Measurements from ENCODE around the gene GBA2.

The GBA2 gene

GRCh38 chr9:35711501-35712428, 37.3 kb downstream of the GBA2 start:
- H3K9me3 ChIP-seq (replicated peaks in 1 of 2; ENCODE audit: control insufficient read depth in 2 of 2, insufficient read depth in 1 of 2, low read depth in 1 of 2, low read length in 2 of 2) = no peaks in the 10 kb centered on the region
- H3K4ac ChIP-seq (ENCODE audit: low read length) = no peak overlapping the region
- peaks cover 69 to 94% of the 10 kb centered on the region in 2 donors for H3K36me3 ChIP-seq (replicated peaks in 1 of 2; ENCODE audit: control insufficient read depth in 2 of 2, insufficient read depth in 2 of 2, low read length in 2 of 2)
- no peaks in the 10 kb centered on the region for H3K4me1 ChIP-seq (ENCODE audit: control insufficient read depth in 2 of 2, insufficient read depth in 1 of 2, low read depth in 1 of 2, low read length in 2 of 2)
- no peak overlapping the region for H4K8ac ChIP-seq (ENCODE audit: low read depth, low read length)
- H2BK5ac ChIP-seq (ENCODE audit: low read length) = peak overlapping the region; percentile 78
- H3K79me1 ChIP-seq (ENCODE audit: low read depth, low read length) = peaks cover 2% of the 10 kb centered on the region
- H2AFZ ChIP-seq (ENCODE audit: low read length) = no peak overlapping the region
- WGBS, 2 donors (ENCODE audit: extremely low coverage in 2 of 2, insufficient read length in 2 of 2, insufficient replicate concordance in 1 of 2) = no CpG with 5 or more reads among the region's 21 CpGs
- H2AK5ac ChIP-seq (ENCODE audit: low read depth, low read length) = no peak overlapping the region
- no peak overlapping the region for H2BK120ac ChIP-seq (ENCODE audit: low read depth, low read length)
- no peak overlapping the region for H4K91ac ChIP-seq (ENCODE audit: low read depth, low read length, poor library complexity)
- no peak overlapping the region for H2BK12ac ChIP-seq (ENCODE audit: low read length)
- no peak overlapping the region for H2BK15ac ChIP-seq (ENCODE audit: low read length)
- H3K4me2 ChIP-seq (ENCODE audit: insufficient read depth, low read length, poor library complexity, severe bottlenecking) = no peak overlapping the region
- H3K18ac ChIP-seq (ENCODE audit: low read length) = no peak overlapping the region
- no peak overlapping the region for H3K23ac ChIP-seq (ENCODE audit: low read depth, low read length, poor library complexity)
- H3K27me3 ChIP-seq (ENCODE audit: control insufficient read depth in 3 of 3, insufficient read depth in 3 of 3, low read depth in 1 of 3, low read length in 3 of 3) = no peaks in the 10 kb centered on the region
- H3K9ac ChIP-seq (ENCODE audit: low read depth, low read length, poor library complexity) = no peak overlapping the region
- no peak overlapping the region for H3K27ac ChIP-seq (replicated peaks; ENCODE audit: low read length)
- no peak overlapping the region for H3K4me3 ChIP-seq (ENCODE audit: low read length in 2 of 2)
- no peak for DNase-seq (ENCODE audit: low spot score)
- no peak overlapping the region for H3K14ac ChIP-seq (ENCODE audit: low read length)

DNA sequence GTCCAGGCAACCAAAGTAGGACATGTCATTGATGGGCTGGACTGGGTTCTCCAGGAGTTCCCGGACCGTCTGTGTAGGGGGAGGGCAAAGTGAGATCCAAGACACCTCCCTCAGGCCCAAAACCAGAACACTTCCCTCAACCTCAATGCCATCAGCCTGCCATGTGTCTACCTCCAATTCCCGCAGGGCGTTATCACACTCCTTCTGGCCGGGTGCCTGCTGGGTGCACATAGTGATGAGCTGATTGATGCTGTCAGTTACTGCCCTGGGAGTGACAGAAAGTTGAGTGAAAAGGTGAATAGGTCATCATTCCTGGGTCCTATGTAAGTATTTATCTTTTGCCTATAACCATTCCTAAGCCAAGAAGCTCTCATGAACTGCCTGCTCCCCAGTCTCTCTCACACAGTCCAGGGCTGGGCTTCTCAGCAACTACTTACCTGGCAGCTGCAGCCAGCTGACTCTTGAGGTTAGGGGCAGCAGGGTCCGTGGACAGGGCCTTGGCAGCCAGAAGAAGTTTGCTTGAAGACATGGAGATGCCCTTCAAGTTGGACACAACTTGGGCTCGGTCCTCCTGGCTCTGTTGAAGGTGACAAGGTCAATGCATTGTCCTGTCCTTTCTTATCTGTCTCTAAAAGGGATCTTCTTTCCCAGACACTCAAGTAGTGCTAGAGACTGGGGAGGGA, 38.1 kb downstream of the GBA2 start:
- no peak for DNase-seq (ENCODE audit: low spot score)
- no peaks in the 10 kb centered on the region for H3K9me3 ChIP-seq (replicated peaks in 1 of 2; ENCODE audit: control insufficient read depth in 2 of 2, insufficient read depth in 1 of 2, low read depth in 1 of 2, low read length in 2 of 2)
- H4K91ac ChIP-seq (ENCODE audit: low read depth, low read length, poor library complexity) = no peak overlapping the region
- no peak overlapping the region for H2AFZ ChIP-seq (ENCODE audit: low read length)
- no peak overlapping the region for H3K23ac ChIP-seq (ENCODE audit: low read depth, low read length, poor library complexity)
- no peaks in the 10 kb centered on the region for H3K4me1 ChIP-seq (ENCODE audit: control insufficient read depth in 2 of 2, insufficient read depth in 1 of 2, low read depth in 1 of 2, low read length in 2 of 2)
- H2BK12ac ChIP-seq (ENCODE audit: low read length) = no peak overlapping the region
- no peak overlapping the region for H3K4ac ChIP-seq (ENCODE audit: low read length)
- no peak overlapping the region for H3K9ac ChIP-seq (ENCODE audit: low read depth, low read length, poor library complexity)
- H4K8ac ChIP-seq (ENCODE audit: low read depth, low read length) = peak overlapping the region; percentile 32
- H3K14ac ChIP-seq (ENCODE audit: low read length) = no peak overlapping the region
- H3K27ac ChIP-seq (replicated peaks; ENCODE audit: low read length) = no peak overlapping the region
- no peak overlapping the region for H2BK15ac ChIP-seq (ENCODE audit: low read length)
- H2AK5ac ChIP-seq (ENCODE audit: low read depth, low read length) = no peak overlapping the region
- H2BK5ac ChIP-seq (ENCODE audit: low read length) = peak overlapping the region; percentile 78
- no peak overlapping the region for H3K18ac ChIP-seq (ENCODE audit: low read length)
- H3K4me2 ChIP-seq (ENCODE audit: insufficient read depth, low read length, poor library complexity, severe bottlenecking) = no peak overlapping the region
- peaks cover 70 to 94% of the 10 kb centered on the region in 2 donors for H3K36me3 ChIP-seq (replicated peaks in 1 of 2; ENCODE audit: control insufficient read depth in 2 of 2, insufficient read depth in 2 of 2, low read length in 2 of 2)
- H3K27me3 ChIP-seq (ENCODE audit: control insufficient read depth in 3 of 3, insufficient read depth in 3 of 3, low read depth in 1 of 3, low read length in 3 of 3) = no peaks in the 10 kb centered on the region
- peaks cover 2% of the 10 kb centered on the region for H3K79me1 ChIP-seq (ENCODE audit: low read depth, low read length)
- no CpG with 5 or more reads among the region's 7 CpGs for WGBS, 2 donors (ENCODE audit: extremely low coverage in 2 of 2, insufficient read length in 2 of 2, insufficient replicate concordance in 1 of 2)
- H2BK120ac ChIP-seq (ENCODE audit: low read depth, low read length) = no peak overlapping the region
- H3K4me3 ChIP-seq (ENCODE audit: low read length in 2 of 2) = no peak overlapping the region

DNA sequence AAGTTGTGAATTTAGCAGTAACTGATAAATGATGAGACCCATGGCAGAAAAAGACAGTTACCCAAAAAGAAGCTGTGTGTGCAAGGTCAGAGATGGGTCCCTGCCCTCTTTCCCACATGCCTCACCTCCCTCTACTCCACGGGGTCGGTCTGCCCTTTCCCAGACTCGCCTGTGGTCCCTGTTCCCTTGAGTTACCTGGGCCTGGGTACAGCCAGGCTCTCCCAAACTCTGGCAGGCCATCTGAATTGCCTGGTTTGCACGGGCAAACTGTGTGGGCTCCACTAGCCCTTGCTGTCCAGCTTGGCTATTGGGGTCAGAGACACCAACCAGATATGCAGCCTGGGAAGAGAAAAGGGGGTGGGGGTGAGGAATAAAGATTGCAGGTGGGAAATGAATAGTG, 40.9 kb downstream of the GBA2 start:
- H2BK15ac ChIP-seq (ENCODE audit: low read length) = no peak overlapping the region
- H2BK5ac ChIP-seq (ENCODE audit: low read length) = no peak overlapping the region
- no peak overlapping the region for H3K27ac ChIP-seq (replicated peaks; ENCODE audit: low read length)
- H2AK5ac ChIP-seq (ENCODE audit: low read depth, low read length) = no peak overlapping the region
- H4K8ac ChIP-seq (ENCODE audit: low read depth, low read length) = no peak overlapping the region
- H3K18ac ChIP-seq (ENCODE audit: low read length) = no peak overlapping the region
- DNase-seq (ENCODE audit: low spot score) = no peak
- H2BK120ac ChIP-seq (ENCODE audit: low read depth, low read length) = no peak overlapping the region
- no peak overlapping the region for H4K91ac ChIP-seq (ENCODE audit: low read depth, low read length, poor library complexity)
- no peak overlapping the region for H3K4ac ChIP-seq (ENCODE audit: low read length)
- H3K4me2 ChIP-seq (ENCODE audit: insufficient read depth, low read length, poor library complexity, severe bottlenecking) = no peak overlapping the region
- no peak overlapping the region for H3K4me3 ChIP-seq (ENCODE audit: low read length in 2 of 2)
- H3K23ac ChIP-seq (ENCODE audit: low read depth, low read length, poor library complexity) = no peak overlapping the region
- no peaks in the 10 kb centered on the region for H3K9me3 ChIP-seq (replicated peaks in 1 of 2; ENCODE audit: control insufficient read depth in 2 of 2, insufficient read depth in 1 of 2, low read depth in 1 of 2, low read length in 2 of 2)
- H3K4me1 ChIP-seq (ENCODE audit: control insufficient read depth in 2 of 2, insufficient read depth in 1 of 2, low read depth in 1 of 2, low read length in 2 of 2) = no peaks in the 10 kb centered on the region
- H3K9ac ChIP-seq (ENCODE audit: low read depth, low read length, poor library complexity) = no peak overlapping the region
- H3K79me1 ChIP-seq (ENCODE audit: low read depth, low read length) = no peaks in the 10 kb centered on the region
- no peak overlapping the region for H3K14ac ChIP-seq (ENCODE audit: low read length)
- peaks cover 77 to 94% of the 10 kb centered on the region in 2 donors for H3K36me3 ChIP-seq (replicated peaks in 1 of 2; ENCODE audit: control insufficient read depth in 2 of 2, insufficient read depth in 2 of 2, low read length in 2 of 2)
- H2AFZ ChIP-seq (ENCODE audit: low read length) = no peak overlapping the region
- no peaks in the 10 kb centered on the region for H3K27me3 ChIP-seq (ENCODE audit: control insufficient read depth in 3 of 3, insufficient read depth in 3 of 3, low read depth in 1 of 3, low read length in 3 of 3)
- WGBS, 2 donors (ENCODE audit: extremely low coverage in 2 of 2, insufficient read length in 2 of 2, insufficient replicate concordance in 1 of 2) = no CpG with 5 or more reads among the region's 4 CpGs
- H2BK12ac ChIP-seq (ENCODE audit: low read length) = no peak overlapping the region

DNA sequence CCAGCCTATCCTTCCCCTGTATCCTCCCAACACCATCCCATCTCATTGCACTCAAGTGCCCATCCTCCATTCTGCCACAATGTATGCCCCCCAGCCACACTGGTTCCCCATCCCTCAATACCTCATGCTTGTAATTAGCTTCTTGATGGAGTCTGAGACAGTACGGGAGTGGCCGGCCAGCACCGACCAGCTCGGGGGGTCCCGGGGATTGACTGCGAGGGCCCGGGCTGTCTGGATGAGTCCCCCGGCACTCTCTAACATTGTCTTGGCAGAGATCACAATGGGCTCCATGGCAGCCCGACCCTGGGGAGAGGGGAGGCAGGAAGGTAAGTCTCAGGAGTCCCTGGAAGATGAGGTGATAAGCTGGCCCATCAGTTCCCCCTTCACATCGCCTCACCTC, 42.1 kb downstream of the GBA2 start:
- peak overlapping the region in 1 of 2 donors; percentile 35 for H3K4me3 ChIP-seq (ENCODE audit: low read length in 2 of 2)
- WGBS, 2 donors (ENCODE audit: extremely low coverage in 2 of 2, insufficient read length in 2 of 2, insufficient replicate concordance in 1 of 2) = no CpG with 5 or more reads among the region's 10 CpGs
- H4K91ac ChIP-seq (ENCODE audit: low read depth, low read length, poor library complexity) = no peak overlapping the region
- H3K36me3 ChIP-seq (replicated peaks in 1 of 2; ENCODE audit: control insufficient read depth in 2 of 2, insufficient read depth in 2 of 2, low read length in 2 of 2) = peaks cover 75 to 94% of the 10 kb centered on the region in 2 donors
- H3K27me3 ChIP-seq (ENCODE audit: control insufficient read depth in 3 of 3, insufficient read depth in 3 of 3, low read depth in 1 of 3, low read length in 3 of 3) = no peaks in the 10 kb centered on the region
- no peak overlapping the region for H2BK120ac ChIP-seq (ENCODE audit: low read depth, low read length)
- H3K27ac ChIP-seq (replicated peaks; ENCODE audit: low read length) = no peak overlapping the region
- H3K4me1 ChIP-seq (ENCODE audit: control insufficient read depth in 2 of 2, insufficient read depth in 1 of 2, low read depth in 1 of 2, low read length in 2 of 2) = no peaks in the 10 kb centered on the region
- H3K9ac ChIP-seq (ENCODE audit: low read depth, low read length, poor library complexity) = peak overlapping the region; percentile 3
- H2BK15ac ChIP-seq (ENCODE audit: low read length) = no peak overlapping the region
- no peak overlapping the region for H2AFZ ChIP-seq (ENCODE audit: low read length)
- H3K23ac ChIP-seq (ENCODE audit: low read depth, low read length, poor library complexity) = no peak overlapping the region
- no peak overlapping the region for H4K8ac ChIP-seq (ENCODE audit: low read depth, low read length)
- no peak overlapping the region for H3K4ac ChIP-seq (ENCODE audit: low read length)
- no peak overlapping the region for H2AK5ac ChIP-seq (ENCODE audit: low read depth, low read length)
- no peak overlapping the region for H2BK5ac ChIP-seq (ENCODE audit: low read length)
- H3K14ac ChIP-seq (ENCODE audit: low read length) = no peak overlapping the region
- DNase-seq (ENCODE audit: low spot score) = no peak
- H3K18ac ChIP-seq (ENCODE audit: low read length) = no peak overlapping the region
- H3K4me2 ChIP-seq (ENCODE audit: insufficient read depth, low read length, poor library complexity, severe bottlenecking) = no peak overlapping the region
- H3K9me3 ChIP-seq (replicated peaks in 1 of 2; ENCODE audit: control insufficient read depth in 2 of 2, insufficient read depth in 1 of 2, low read depth in 1 of 2, low read length in 2 of 2) = no peaks in the 10 kb centered on the region
- no peaks in the 10 kb centered on the region for H3K79me1 ChIP-seq (ENCODE audit: low read depth, low read length)
- no peak overlapping the region for H2BK12ac ChIP-seq (ENCODE audit: low read length)

Measured in neuronal stem cell (in vitro differentiated cells).